T-helper 2 cell (primary cell): Measurements from ENCODE around the gene TRIM39.
A peak's percentile ranks its signal among the peaks of the same experiment; 100 is the strongest.

Source experiments
- DNase-seq, 5 experiments: peaks; one replicate each; pipeline versions ENCODE4 v3.0.0 to v3.0.0-alpha.2; 2012 to 2022
- total RNA-seq, 2 donors: gene quantifications; one replicate each; lab custom pipeline; 2026; lab: John Stamatoyannopoulos, UW

TRIM39 gene
- 47.1 to 50.8 reads per million in 2 donors for total RNA-seq

GRCh38 chr6:30326526-30327231 lies at the start of gene TRIM39:
Gene TRIM39 (plus strand): TSS chr6:30326927. CDS start chr6:30329318, 2,391 bp downstream.
- DNase-seq = peak; percentile 77 to 95 (median 90)

GRCh38 chr6:30280988-30281387 lies 45.7 kb upstream of the TRIM39 start:
- DNase-seq = peak in 1 of 5 experiments; percentile 9

- no peak for DNase-seq
Observed at GRCh38 chr6:30282522-30282921, 44.2 kb upstream of the TRIM39 start.

- DNase-seq = no peak
Observed at GRCh38 chr6:30283761-30284160, 43.0 kb upstream of the TRIM39 start.

GRCh38 chr6:30287139-30287538 lies 39.6 kb upstream of the TRIM39 start:
- DNase-seq = no peak

- DNase-seq = no peak
Observed at GRCh38 chr6:30295837-30296236, 30.9 kb upstream of the TRIM39 start.

- no peak for DNase-seq
Observed at GRCh38 chr6:30304002-30304401, 22.7 kb upstream of the TRIM39 start.

- peak in 1 of 5 experiments; percentile 4 for DNase-seq
Observed at GRCh38 chr6:30311101-30311500, 15.6 kb upstream of the TRIM39 start.

- DNase-seq = no peak
Observed at GRCh38 chr6:30311671-30312070, 15.1 kb upstream of the TRIM39 start.

- no peak for DNase-seq
Observed at GRCh38 chr6:30312266-30312665, 14.5 kb upstream of the TRIM39 start.

- DNase-seq = no peak
Observed at GRCh38 chr6:30312676-30313321, 13.9 kb upstream of the TRIM39 start.

GRCh38 chr6:30315156-30315555 lies 11.6 kb upstream of the TRIM39 start:
- DNase-seq = no peak

- DNase-seq = peak in 1 of 5 experiments; percentile 15
Observed at GRCh38 chr6:30317913-30318589, 8.7 kb upstream of the TRIM39 start.

GRCh38 chr6:30319146-30319835 lies 7.4 kb upstream of the TRIM39 start:
- no peak for DNase-seq

- DNase-seq = no peak
Observed at GRCh38 chr6:30321692-30322388, 4.9 kb upstream of the TRIM39 start.

GRCh38 chr6:30322527-30323501 lies 3.9 kb upstream of the TRIM39 start:
- peak in 1 of 5 experiments; percentile 5 for DNase-seq

- DNase-seq = peak in 1 of 5 experiments; percentile 38
Observed at GRCh38 chr6:30323806-30324205, 2.9 kb upstream of the TRIM39 start.

- peak in 4 of 5 experiments; percentile 32 to 91 (median 75) for DNase-seq
Observed at GRCh38 chr6:30325150-30325872, 1.4 kb upstream of the TRIM39 start.

GRCh38 chr6:30325873-30326525 lies 728 bp upstream of the TRIM39 start:
- peak; percentile 52 to 95 (median 72) for DNase-seq
